Measurements from ENCODE around the gene DYNLRB1. TPM values are rescaled to one million over a fixed set of nuclear protein-coding genes. Genes with fewer than 3 reads are reported as not detected.

Gene DYNLRB1
- polyA plus RNA-seq, 3 donors: 139 to 166 (median 148) TPM

DNA sequence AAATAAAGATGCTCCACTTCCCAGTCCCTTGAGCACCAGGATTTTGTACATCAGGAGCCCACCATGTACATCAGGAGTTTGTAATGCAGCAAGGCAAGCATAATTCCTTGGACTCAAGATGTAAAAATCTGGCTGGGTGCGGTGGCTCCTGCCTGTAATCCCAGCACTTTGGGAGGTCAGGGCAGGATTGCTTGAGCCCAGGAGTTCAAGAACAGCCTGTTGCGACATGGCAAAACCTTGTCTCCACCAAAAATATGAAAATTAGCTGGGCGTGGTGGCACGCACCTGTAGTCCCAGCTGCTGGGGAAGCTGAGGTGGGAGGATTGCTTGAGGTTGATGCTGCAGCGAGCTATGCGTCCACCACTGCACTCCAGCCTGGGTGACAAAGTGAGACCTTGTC lies 26.2 kb downstream of the DYNLRB1 start:
- peaks cover 33 to 43% of the 10 kb centered on the region in 2 donors for H3K36me3 Mint-ChIP-seq
- intact Hi-C loops (cut with micrococcal nuclease): loop anchor here in 1 of 2 donors (5.0 kb wide), 1 partner anchor 170 kb away; no protein-coding TSS in a partner anchor
- Histone ChIP-seq H3K9me3 (replicated peaks in 1 of 2; ENCODE audit: control insufficient read depth in 1 of 2, insufficient read depth in 1 of 2, low read length in 2 of 2) (no peaks in the 10 kb centered on the region), H3K9ac (ENCODE audit: insufficient read depth, low read length, poor library complexity, severe bottlenecking) (no peak overlapping the region), H3K27ac (ENCODE audit: low read depth in 1 of 2, low read length in 2 of 2) (no peak overlapping the region), H3K4me1 (ENCODE audit: control insufficient read depth in 1 of 2, insufficient read depth in 2 of 2, low read length in 2 of 2) (peaks cover 6 to 9% of the 10 kb centered on the region in 2 donors), H3K36me3 (replicated peaks in 1 of 2; ENCODE audit: control insufficient read depth in 1 of 2, insufficient read depth in 2 of 2, low read length in 2 of 2) (peaks cover 25 to 48% of the 10 kb centered on the region in 2 donors), H3K27me3 (ENCODE audit: control insufficient read depth in 2 of 2, insufficient read depth in 2 of 2, low read length in 2 of 2) (peaks cover 0 to 3% of the 10 kb centered on the region in 2 donors), H2AFZ (ENCODE audit: insufficient read depth, low read depth, low read length, poor library complexity, severe bottlenecking) (no peak overlapping the region), H3K4me2 (replicated peaks; ENCODE audit: extremely low read depth, low read length, poor library complexity, severe bottlenecking) (no peak overlapping the region), H3K79me2 (ENCODE audit: insufficient read depth, low read length) (no peaks in the 10 kb centered on the region), H4K20me1 (ENCODE audit: insufficient read depth, low read length) (peaks cover 8% of the 10 kb centered on the region), H3K4me3 (replicated peaks in 1 of 3; ENCODE audit: low read depth in 2 of 3, low read length in 3 of 3) (no peak overlapping the region)
- H3K27ac Mint-ChIP-seq: no peak overlapping the region
- WGBS (ENCODE audit: insufficient coverage): 96% methylated on average over 6 of the region's 6 CpGs
- TF ChIP-seq, protein P1, sequence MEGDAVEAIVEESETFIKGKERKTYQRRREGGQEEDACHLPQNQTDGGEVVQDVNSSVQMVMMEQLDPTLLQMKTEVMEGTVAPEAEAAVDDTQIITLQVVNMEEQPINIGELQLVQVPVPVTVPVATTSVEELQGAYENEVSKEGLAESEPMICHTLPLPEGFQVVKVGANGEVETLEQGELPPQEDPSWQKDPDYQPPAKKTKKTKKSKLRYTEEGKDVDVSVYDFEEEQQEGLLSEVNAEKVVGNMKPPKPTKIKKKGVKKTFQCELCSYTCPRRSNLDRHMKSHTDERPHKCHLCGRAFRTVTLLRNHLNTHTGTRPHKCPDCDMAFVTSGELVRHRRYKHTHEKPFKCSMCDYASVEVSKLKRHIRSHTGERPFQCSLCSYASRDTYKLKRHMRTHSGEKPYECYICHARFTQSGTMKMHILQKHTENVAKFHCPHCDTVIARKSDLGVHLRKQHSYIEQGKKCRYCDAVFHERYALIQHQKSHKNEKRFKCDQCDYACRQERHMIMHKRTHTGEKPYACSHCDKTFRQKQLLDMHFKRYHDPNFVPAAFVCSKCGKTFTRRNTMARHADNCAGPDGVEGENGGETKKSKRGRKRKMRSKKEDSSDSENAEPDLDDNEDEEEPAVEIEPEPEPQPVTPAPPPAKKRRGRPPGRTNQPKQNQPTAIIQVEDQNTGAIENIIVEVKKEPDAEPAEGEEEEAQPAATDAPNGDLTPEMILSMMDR (IDR thresholded peaks at IDR 0.05): no peak
- H3K4me3 Mint-ChIP-seq: no peak overlapping the region
- H3K9me3 Mint-ChIP-seq: peaks cover 0 to 2% (median 0%) of the 10 kb centered on the region in 7 donors
- peaks cover 9 to 21% (median 10%) of the 10 kb centered on the region in 3 donors for H3K27me3 Mint-ChIP-seq (ENCODE audit: low read depth in 3 of 3)
- no peak for DNase-seq
- peaks cover 8% of the 10 kb centered on the region for H3K4me1 Mint-ChIP-seq

DNA sequence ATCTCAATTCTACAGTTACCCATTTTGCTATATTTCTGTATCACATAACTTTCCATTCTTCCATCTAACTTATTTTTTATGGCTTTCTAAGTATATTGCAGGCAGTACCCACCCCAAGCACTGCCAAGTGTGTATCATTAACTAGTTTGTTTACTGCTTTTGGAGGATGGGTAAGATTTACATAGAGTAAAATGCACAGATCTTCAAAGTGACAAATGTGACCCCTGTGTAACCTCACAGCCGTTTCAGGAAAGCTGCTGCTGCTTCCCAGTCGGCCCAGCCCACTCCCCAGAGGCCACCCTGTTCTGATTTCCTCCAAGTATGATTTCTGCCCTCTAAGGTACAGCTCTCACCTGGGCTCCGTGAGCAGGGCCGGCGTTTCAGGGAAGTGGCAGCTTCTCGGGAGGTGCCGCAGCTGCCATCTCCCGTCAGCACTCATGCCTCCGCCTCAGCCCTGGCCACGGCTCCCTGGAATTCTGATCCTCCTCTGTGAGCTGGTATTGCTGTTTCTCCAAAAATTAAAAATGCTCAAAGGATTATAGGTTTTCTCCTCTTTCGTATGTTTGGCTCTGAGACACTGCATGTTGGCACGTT lies 27.3 kb downstream of the DYNLRB1 start:
- intact Hi-C loops (cut with micrococcal nuclease): loop anchor here in 1 of 2 donors (5.0 kb wide), 1 partner anchor 169 kb away; no protein-coding TSS in a partner anchor
- no peak overlapping the region for H3K4me3 Mint-ChIP-seq

More for the DNA sequence above, 27.3 kb downstream of the DYNLRB1 start:
- H4K20me1 ChIP-seq (ENCODE audit: insufficient read depth, low read length): peaks cover 5% of the 10 kb centered on the region
- H3K4me2 ChIP-seq (replicated peaks; ENCODE audit: extremely low read depth, low read length, poor library complexity, severe bottlenecking): no peak overlapping the region
- WGBS (ENCODE audit: insufficient coverage): 95% methylated on average over 9 of the region's 12 CpGs
- H3K4me3 ChIP-seq (replicated peaks in 1 of 3; ENCODE audit: low read depth in 2 of 3, low read length in 3 of 3): no peak overlapping the region
- Mint-ChIP-seq H3K9me3 (peaks cover 0 to 2% (median 0%) of the 10 kb centered on the region in 7 donors), H3K27me3 (ENCODE audit: low read depth in 3 of 3) (peaks cover 9 to 21% (median 10%) of the 10 kb centered on the region in 3 donors), H3K27ac (no peak overlapping the region), H3K4me1 (peaks cover 8% of the 10 kb centered on the region), H3K36me3 (peaks cover 27 to 39% of the 10 kb centered on the region in 2 donors)
- TF ChIP-seq, protein P1 (IDR thresholded peaks at IDR 0.05): no peak
- no peaks in the 10 kb centered on the region for H3K79me2 ChIP-seq (ENCODE audit: insufficient read depth, low read length)
- H3K9ac ChIP-seq (ENCODE audit: insufficient read depth, low read length, poor library complexity, severe bottlenecking): no peak overlapping the region
- peaks cover 0 to 3% of the 10 kb centered on the region in 2 donors for H3K27me3 ChIP-seq (ENCODE audit: control insufficient read depth in 2 of 2, insufficient read depth in 2 of 2, low read length in 2 of 2)
- H3K27ac ChIP-seq (ENCODE audit: low read depth in 1 of 2, low read length in 2 of 2): no peak overlapping the region
- peaks cover 22 to 40% of the 10 kb centered on the region in 2 donors for H3K36me3 ChIP-seq (replicated peaks in 1 of 2; ENCODE audit: control insufficient read depth in 1 of 2, insufficient read depth in 2 of 2, low read length in 2 of 2)
- H3K9me3 ChIP-seq (replicated peaks in 1 of 2; ENCODE audit: control insufficient read depth in 1 of 2, insufficient read depth in 1 of 2, low read length in 2 of 2): no peaks in the 10 kb centered on the region
- no peak overlapping the region for H2AFZ ChIP-seq (ENCODE audit: insufficient read depth, low read depth, low read length, poor library complexity, severe bottlenecking)
- peaks cover 6 to 9% of the 10 kb centered on the region in 2 donors for H3K4me1 ChIP-seq (ENCODE audit: control insufficient read depth in 1 of 2, insufficient read depth in 2 of 2, low read length in 2 of 2)
- DNase-seq: no peak
